A549 treated with AZD9567 at 1 μM for 4 hours (cell line): ENCODE measurements around the gene LEMD1. TPM values are rescaled to one million over a fixed set of nuclear protein-coding genes. Genes with fewer than 3 reads are reported as not detected.

Experiments used
- total RNA-seq: library from RNA; stranded (reverse); fragments of 200-300 nt; extraction: Qiagen RNA extraction; gene quantifications from 5 replicates; pipeline ENCODE4 v1.2.3, GENCODE V29; 2022; ENCODE audit not compliant: insufficient read depth

The LEMD1 gene, protein sequence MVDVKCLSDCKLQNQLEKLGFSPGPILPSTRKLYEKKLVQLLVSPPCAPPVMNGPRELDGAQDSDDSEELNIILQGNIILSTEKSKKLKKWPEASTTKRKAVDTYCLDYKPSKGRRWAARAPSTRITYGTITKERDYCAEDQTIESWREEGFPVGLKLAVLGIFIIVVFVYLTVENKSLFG
- total RNA-seq: not detected in 5 replicates

DNA sequence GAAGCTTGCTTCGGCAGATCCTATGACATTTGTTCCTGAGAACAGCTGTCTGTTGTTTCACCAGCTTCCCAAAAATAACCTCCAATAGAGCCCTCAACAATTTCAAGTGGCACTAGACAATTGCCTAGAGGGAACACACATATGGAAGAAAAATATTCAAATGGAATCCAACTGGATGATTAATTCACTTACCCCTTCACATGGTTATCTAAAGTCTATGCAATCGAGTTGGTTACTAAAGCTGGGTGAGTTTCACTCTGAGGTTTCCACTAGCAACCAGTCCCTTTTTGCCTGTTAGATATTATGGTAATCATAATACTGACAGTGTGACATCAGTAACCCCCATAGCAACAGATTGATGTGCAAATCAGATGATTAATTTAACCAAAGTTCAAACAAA is at the start of gene LEMD1:
Gene LEMD1 (minus strand): TSS at position 259 of the 400 bp plus-strand sequence. CDS start 1,520 bp downstream, outside the sequence.

DNA sequence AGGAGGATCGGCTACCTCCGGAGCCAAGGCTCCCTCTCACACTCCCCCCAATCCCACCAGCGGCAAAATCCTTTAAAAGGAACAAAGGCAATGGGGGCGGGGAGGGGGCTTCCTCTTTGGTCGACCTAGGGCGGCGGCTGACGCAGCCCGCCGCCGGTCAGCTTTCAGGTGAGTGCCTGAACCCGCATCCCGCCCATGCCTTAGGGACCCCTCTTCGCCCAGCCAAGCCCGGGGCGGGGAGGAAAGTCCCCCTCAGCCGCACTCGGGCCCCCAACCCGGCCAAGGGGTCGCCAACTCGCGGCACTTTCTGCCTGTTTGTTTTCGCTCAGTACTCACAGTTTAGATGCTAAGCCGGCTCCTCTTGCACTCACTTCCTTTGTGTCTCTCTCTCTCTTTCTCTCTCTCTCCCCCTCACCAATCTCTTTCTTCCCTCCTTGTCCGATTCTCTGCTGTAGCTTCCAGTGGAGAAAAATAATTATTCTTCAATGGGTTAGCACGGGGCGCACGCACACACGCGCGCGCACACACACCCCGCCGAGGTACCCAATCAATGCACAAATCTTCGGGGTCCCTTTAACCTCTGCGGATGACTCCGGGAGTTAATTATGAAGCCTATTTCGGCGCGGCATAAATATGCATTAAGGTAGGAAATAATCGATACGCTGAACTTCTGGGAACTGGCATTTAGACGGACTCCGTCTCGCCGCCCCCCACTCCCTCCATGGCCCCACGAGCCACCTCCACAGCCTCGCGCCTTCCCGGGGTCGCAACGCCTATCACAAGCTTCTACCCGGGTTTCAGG is 33.9 kb upstream of the LEMD1 start, which contains the start of gene BLACAT1:
Gene BLACAT1 (minus strand): TSS at position 465 of the 802 bp plus-strand sequence.

DNA sequence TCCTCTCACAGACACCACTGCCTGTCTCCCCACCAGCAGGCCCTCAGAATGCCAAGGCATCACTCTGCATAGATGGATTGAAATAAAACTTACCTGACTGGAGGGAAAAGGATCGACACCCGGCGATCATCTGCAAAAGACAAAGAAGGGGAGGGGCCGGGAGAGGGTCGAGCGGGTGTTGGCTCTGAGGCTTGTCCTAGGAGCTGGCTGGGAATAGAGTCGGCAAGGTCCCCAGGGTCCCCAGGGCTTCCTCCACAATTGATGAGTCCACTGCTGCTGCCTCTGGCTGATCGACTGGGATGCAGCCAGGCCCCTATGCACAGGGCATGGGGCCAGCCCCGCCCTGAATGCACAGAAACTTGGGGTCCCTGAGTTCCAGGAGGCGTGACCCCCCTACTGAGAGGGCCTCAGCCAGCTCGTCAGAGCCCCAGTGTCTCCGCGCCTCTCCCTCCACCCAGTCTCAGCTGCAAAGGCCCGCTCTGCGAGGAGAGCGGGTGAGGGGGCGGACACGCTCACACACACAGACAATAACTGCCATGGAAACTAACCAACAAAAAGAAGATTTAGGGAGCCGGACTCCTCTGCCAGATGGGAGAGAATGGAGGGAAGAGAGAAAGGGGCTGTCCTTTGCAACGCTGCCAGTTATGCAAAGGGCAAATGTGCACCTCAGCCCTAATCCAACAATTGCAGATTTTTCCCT is 65.3 kb downstream of the LEMD1 start, which contains the start of gene KLHDC8A:
Gene KLHDC8A (minus strand): TSS at position 483 of the 700 bp plus-strand sequence. CDS start 13,318 bp downstream, outside the sequence.

Other genes starting within 250 kb of the LEMD1 start
- gene DSTYK, start 210.4 kb downstream of the LEMD1 start, total RNA-seq: 7.4 to 8.8 TPM (median 8.5 TPM) in 5 replicates
- 1.7 to 6.0 TPM (median 1.8 TPM) in 5 replicates for gene TMCC2, start 194.1 kb downstream of the LEMD1 start, total RNA-seq
- gene NUAK2, start 100.3 kb downstream of the LEMD1 start, total RNA-seq: 25.5 to 30.2 TPM (median 27.3 TPM) in 5 replicates
- 0.44 to 0.63 TPM (median 0.47 TPM) in 4 of 5 replicates, not detected in the other for gene KLHDC8A, start 65.1 kb downstream of the LEMD1 start, total RNA-seq
- gene BLACAT1, start 34.0 kb upstream of the LEMD1 start, total RNA-seq: not detected in 5 replicates
- 0.92 to 1.2 TPM (median 1.1 TPM) in 4 of 5 replicates, not detected in the other for gene CDK18, start 82.6 kb upstream of the LEMD1 start, total RNA-seq
- 6.0 to 13.4 TPM (median 6.8 TPM) in 5 replicates for gene ELK4, start 210.0 kb upstream of the LEMD1 start, total RNA-seq